Esophagus muscularis mucosa (tissue), 4 donors: ENCODE results near the gene SPINT4. TPM values are rescaled to one million over a fixed set of nuclear protein-coding genes. Genes with fewer than 3 reads are reported as not detected.
"Not testable (repeated sequence)": the region's sequence is repeated elsewhere in the genome, so short reads cannot be mapped to it uniquely, and the experiment has no call there.

Experiments used
- DNase-seq: peaks from one replicate; pipeline ENCODE4 v3.0.0-alpha.2; 2017; ENCODE audit errors: extremely low spot score
- H3K27ac ChIP-seq, 4 donors: fragments of 200-600 bp; sonication (generic); replicated peaks in 1 of 4; 1 replicate in 3 of 4; 2 replicates in 1 of 4; pipeline ENCODE4 v1.5.1; 2016 to 2019; ENCODE audit warnings: mild to moderate bottlenecking in 1 of 4
- H3K27me3 ChIP-seq, 4 donors: fragments of 200-600 bp; sonication (generic); one replicate each; pipeline versions ENCODE4 v1.5.1 to v1.6.0; 2016 to 2019
- H3K36me3 ChIP-seq, 4 donors: fragments of 200-600 bp; sonication (generic); one replicate each; pipeline ENCODE4 v1.5.1; 2016 to 2019
- H3K4me1 ChIP-seq, 4 donors: fragments of 200-600 bp; sonication (generic); one replicate each; pipeline ENCODE4 v1.5.1; 2016 to 2019
- H3K4me3 ChIP-seq, 4 donors: fragments of 200-600 bp; sonication (generic); 1 replicate in 2 of 4; 2 replicates in 2 of 4; pipeline ENCODE4 v1.5.1; 2016 to 2019; ENCODE audit warnings: mild to moderate bottlenecking in 4 of 4, moderate library complexity in 1 of 4
- H3K9me3 ChIP-seq, 4 donors: fragments of 200-600 bp; sonication (generic); 1 replicate in 3 of 4; 2 replicates in 1 of 4; pipeline ENCODE4 v1.5.1; 2016 to 2019
- EP300 ChIP-seq: sonication (generic); formaldehyde crosslinking; IDR thresholded peaks from one replicate; pipeline ENCODE4 v1.6.1; 2017; ENCODE audit warnings: antibody characterized with exemption
- POLR2A ChIP-seq: fragments of 450-650 bp; IDR thresholded peaks from one replicate; pipeline ENCODE4 v1.6.1; 2017; ENCODE audit warnings: antibody characterized with exemption, moderate library complexity, mild to moderate bottlenecking, low read depth
- POLR2AphosphoS5 ChIP-seq, 2 donors: sonication (generic); formaldehyde crosslinking; IDR thresholded peaks; one replicate each; pipeline ENCODE4 v1.6.1; 2017; ENCODE audit warnings: antibody characterized with exemption in 2 of 2
- WGBS: methylation state at CpG from one replicate; pipeline ENCODE4 v1.1.5; 2018; 5-methylcytosine and 5-hydroxymethylcytosine counted together
- intact Hi-C: fragments of 100-400 bp; cut with DNase I; formaldehyde crosslinking; loops from one replicate; pipeline ENCODE4 v1.15.1; 2023
- total RNA-seq, 4 donors: library from RNA; depleted of rRNA; stranded (reverse); fragments of >200 nt; gene quantifications; one replicate each; pipeline versions ENCODE4 v1.1.0 to v1.2.1, GENCODE V29; 2016
- TF ChIP-seq, protein P1 (sequence below), 3 experiments: fragments of 200-600 bp in 2 of 3; fragments of 450-650 bp in 1 of 3; sonication (generic) in 2 of 3; IDR thresholded peaks; one replicate each; pipeline ENCODE4 v1.5.1; 2017 to 2019; ENCODE audit warnings: antibody characterized with exemption in 3 of 3, mild to moderate bottlenecking in 2 of 3, moderate library complexity in 1 of 3

Gene SPINT4
- total RNA-seq, 4 donors from 2014 or later = not detected

DNA sequence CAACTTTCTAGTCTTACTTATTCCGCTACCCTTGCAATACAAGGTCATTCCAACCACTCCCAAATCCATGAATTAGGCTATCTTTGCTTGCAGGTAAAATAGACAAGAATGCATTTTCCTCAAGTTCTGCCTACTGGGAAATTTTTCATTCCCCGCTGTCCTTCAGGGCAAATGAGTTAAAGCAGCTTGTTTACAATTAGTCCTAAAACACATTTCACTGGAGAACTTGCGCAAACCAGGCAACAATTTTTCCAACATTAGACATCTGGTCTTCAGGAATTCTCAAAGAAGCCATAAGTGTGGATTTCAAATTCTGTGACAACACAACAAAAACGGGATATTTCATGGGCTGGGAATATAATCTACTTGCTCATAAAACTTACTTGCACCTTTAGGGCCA, 20.4 kb downstream of the SPINT4 start:
- Histone ChIP-seq H3K9me3 (no peaks in the 10 kb centered on the region), H3K27ac (no peak overlapping the region), H3K4me3 (no peak overlapping the region), H3K4me1 (no peaks in the 10 kb centered on the region), H3K27me3 (no peaks in the 10 kb centered on the region), H3K36me3 (no peaks in the 10 kb centered on the region)
- no peak for DNase-seq
- no peak for TF ChIP-seq POLR2A
- TF ChIP-seq POLR2AphosphoS5 (IDR thresholded peaks at IDR 0.05) = no peak
- TF ChIP-seq, protein P1, sequence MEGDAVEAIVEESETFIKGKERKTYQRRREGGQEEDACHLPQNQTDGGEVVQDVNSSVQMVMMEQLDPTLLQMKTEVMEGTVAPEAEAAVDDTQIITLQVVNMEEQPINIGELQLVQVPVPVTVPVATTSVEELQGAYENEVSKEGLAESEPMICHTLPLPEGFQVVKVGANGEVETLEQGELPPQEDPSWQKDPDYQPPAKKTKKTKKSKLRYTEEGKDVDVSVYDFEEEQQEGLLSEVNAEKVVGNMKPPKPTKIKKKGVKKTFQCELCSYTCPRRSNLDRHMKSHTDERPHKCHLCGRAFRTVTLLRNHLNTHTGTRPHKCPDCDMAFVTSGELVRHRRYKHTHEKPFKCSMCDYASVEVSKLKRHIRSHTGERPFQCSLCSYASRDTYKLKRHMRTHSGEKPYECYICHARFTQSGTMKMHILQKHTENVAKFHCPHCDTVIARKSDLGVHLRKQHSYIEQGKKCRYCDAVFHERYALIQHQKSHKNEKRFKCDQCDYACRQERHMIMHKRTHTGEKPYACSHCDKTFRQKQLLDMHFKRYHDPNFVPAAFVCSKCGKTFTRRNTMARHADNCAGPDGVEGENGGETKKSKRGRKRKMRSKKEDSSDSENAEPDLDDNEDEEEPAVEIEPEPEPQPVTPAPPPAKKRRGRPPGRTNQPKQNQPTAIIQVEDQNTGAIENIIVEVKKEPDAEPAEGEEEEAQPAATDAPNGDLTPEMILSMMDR (IDR thresholded peaks at IDR 0.05) = no peak
- no peak for TF ChIP-seq EP300
- WGBS = 92% methylated on average over 4 of the region's 4 CpGs
- intact Hi-C loops = no loop called here

DNA sequence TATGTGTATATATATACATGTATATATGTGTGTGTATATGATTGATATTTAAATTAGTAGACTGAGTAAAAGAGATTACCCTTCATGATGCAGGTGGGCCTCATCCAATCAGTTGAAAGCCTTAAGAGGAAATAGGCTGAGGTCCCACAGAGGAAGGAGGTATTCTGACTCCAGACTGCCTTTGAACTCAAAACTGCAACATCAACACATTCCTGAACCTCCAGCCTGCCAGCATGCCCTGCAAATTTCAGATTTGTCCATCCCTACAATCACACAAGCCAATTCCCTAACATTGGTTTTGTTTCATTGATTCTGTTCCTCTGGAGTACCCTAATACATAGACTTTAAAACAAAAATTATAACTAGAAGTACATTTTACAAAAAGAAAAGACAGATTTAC, 22.9 kb downstream of the SPINT4 start:
- DNase-seq = no peak
- Histone ChIP-seq H3K4me1 (no peaks in the 10 kb centered on the region), H3K36me3 (no peaks in the 10 kb centered on the region), H3K4me3 (no peak overlapping the region), H3K27me3 (no peaks in the 10 kb centered on the region), H3K9me3 (no peaks in the 10 kb centered on the region), H3K27ac (no peak overlapping the region)
- intact Hi-C loops = no loop called here
- TF ChIP-seq, protein P1 (IDR thresholded peaks at IDR 0.05) = no peak
- TF ChIP-seq POLR2AphosphoS5 (IDR thresholded peaks at IDR 0.05) = no peak

DNA sequence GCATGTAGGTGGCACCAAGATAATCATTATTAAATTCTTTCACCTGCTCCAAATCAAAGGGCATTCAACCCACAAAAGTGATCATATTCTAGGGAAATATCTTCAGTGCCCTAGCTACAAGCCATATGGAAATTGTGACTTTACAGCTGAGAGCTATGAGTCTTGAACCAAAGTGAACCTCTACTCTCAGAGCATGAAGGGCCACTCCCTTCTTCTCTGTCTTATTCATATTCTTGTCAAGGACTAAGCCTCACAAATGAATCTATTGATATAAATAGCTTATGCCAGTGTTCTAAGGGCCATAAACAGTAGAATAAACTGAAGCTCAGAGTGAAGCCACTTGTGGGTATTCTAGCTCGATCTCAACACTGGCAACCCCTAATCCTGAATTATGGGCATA, 29.6 kb downstream of the SPINT4 start:
- H3K36me3 ChIP-seq = no peaks in the 10 kb centered on the region
- WGBS = 81% methylated on average over 1 of the region's 1 CpG
- no peak overlapping the region for H3K4me3 ChIP-seq
- H3K9me3 ChIP-seq = peaks cover 0 to 3% (median 0%) of the 10 kb centered on the region in 4 donors
- no peaks in the 10 kb centered on the region for H3K27me3 ChIP-seq
- TF ChIP-seq EP300 (no peak), POLR2A (no peak), POLR2AphosphoS5 (IDR thresholded peaks at IDR 0.05) (no peak)
- TF ChIP-seq, protein P1 (IDR thresholded peaks at IDR 0.05) = no peak
- no peak overlapping the region for H3K27ac ChIP-seq
- H3K4me1 ChIP-seq = no peaks in the 10 kb centered on the region
- DNase-seq = no peak
- intact Hi-C loops = no loop called here

DNA sequence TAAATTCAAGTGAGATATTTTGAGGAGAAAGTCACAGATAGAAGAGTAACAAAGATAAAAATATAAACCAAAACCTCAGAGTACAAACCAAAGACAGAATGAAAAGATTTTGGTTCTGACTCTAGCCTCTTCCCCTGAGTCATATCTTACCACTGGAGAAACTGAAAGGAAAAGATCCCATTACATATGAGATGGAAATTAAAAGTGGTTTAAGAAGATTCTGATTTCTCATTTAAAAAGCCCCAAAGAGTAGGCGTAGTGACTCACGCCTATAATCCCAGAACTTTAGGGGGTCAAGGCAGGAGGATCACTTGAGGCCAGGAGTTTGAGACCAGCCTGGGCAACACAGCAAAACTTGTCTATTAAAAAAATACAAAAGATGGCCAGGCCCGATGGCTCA, 30.6 kb downstream of the SPINT4 start:
- intact Hi-C loops = no loop called here
- H3K27ac ChIP-seq = no peak overlapping the region
- H3K27me3 ChIP-seq = no peaks in the 10 kb centered on the region
- DNase-seq = no peak
- WGBS = 89% methylated on average over 3 of the region's 3 CpGs
- TF ChIP-seq EP300 = no peak
- TF ChIP-seq, protein P1 (IDR thresholded peaks at IDR 0.05) = no peak
- TF ChIP-seq POLR2A = no peak
- no peak for TF ChIP-seq POLR2AphosphoS5 (IDR thresholded peaks at IDR 0.05)
- no peaks in the 10 kb centered on the region for H3K4me1 ChIP-seq
- H3K4me3 ChIP-seq = no peak overlapping the region
- H3K9me3 ChIP-seq = peaks cover 0 to 3% (median 0%) of the 10 kb centered on the region in 4 donors
- H3K36me3 ChIP-seq = no peaks in the 10 kb centered on the region

DNA sequence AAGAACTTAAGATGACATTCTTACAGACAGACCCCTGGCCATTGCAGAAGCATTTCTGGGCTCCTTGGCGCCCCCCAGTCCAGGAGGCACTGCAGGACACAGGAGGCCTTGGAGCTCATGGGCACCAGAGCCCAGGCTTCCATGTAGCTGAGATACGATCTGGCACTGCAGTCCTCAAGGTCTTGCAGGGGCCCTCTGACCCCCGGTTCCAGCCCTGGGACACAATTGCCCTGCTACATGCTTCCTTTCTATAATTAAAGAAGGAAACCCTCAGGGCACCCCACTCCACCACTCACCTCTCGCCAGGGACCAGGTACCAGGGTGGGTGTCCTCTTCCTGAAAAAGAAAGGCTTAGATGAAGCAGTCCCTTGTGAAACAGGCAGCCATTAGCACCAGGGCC, 35.9 kb downstream of the SPINT4 start:
- H3K36me3 ChIP-seq = no peaks in the 10 kb centered on the region
- no peaks in the 10 kb centered on the region for H3K27me3 ChIP-seq
- 86% methylated on average over 4 of the region's 4 CpGs for WGBS
- H3K27ac ChIP-seq = no peak overlapping the region
- H3K9me3 ChIP-seq = peaks cover 0 to 3% (median 0%) of the 10 kb centered on the region in 4 donors
- intact Hi-C loops = no loop called here
- no peaks in the 10 kb centered on the region for H3K4me1 ChIP-seq
- TF ChIP-seq, protein P1 (IDR thresholded peaks at IDR 0.05) = no peak
- TF ChIP-seq EP300 (no peak), POLR2AphosphoS5 (IDR thresholded peaks at IDR 0.05) (no peak), POLR2A (no peak)
- DNase-seq = no peak
- no peak overlapping the region for H3K4me3 ChIP-seq

DNA sequence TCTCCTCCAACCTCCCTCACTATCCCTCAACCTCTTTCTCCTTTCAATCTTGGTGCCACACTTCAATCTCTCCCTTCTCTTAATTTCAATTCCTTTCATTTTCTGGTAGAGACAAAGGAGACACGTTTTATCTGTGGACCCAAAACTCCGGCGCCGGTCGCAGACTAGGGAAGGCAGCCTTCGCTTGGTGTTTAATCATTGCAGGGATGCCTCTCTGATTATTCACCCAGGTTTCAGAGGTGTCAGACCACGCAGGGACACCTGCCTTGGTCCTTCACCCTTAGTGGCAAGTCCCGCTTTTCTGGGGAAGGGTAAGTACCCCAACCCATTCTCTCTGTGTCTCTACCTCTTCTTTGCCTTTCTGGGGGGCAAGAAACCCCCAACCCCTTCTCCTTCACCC, 37.8 kb downstream of the SPINT4 start:
- H3K36me3 ChIP-seq, H3K9me3 ChIP-seq, H3K4me1 ChIP-seq, intact Hi-C loops, H3K4me3 ChIP-seq, H3K27me3 ChIP-seq, H3K27ac ChIP-seq, DNase-seq: not testable (repeated sequence)
- 85% methylated on average over 8 of the region's 8 CpGs for WGBS

DNA sequence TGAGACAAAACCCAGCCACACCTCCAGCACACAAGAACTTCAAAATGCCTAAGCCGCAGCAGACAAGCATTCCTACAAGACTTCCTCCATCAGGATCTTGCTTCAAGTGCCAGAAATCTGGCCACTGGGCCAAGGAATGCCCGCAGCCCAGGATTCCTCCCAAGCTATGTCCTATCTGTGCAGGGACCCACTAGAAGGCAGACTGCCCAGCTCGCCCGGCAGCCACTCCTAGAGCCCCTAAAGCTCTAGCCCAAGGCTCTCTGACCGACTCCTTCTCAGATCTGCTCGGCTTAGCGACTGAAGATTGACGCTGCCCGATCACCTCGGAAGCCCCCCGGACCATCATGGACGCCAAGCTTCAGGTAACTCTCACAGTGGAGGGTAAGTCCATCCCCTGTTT, 39.8 kb downstream of the SPINT4 start:
- H3K27me3 ChIP-seq, H3K9me3 ChIP-seq, intact Hi-C loops, H3K4me3 ChIP-seq, H3K36me3 ChIP-seq, H3K4me1 ChIP-seq, DNase-seq, H3K27ac ChIP-seq: not testable (repeated sequence)
- 91% methylated on average over 12 of the region's 12 CpGs for WGBS
